K562 (cell line): ENCODE results near the gene SKIL. TPM values are rescaled to one million over a fixed set of nuclear protein-coding genes. Genes with fewer than 3 reads are reported as not detected.
A peak's percentile ranks its signal among the peaks of the same experiment; 100 is the strongest.

Source experiments
- ATAC-seq: fragments of 200-7000 bp; cut with Tn5 transposase; 3 replicates; pipeline ENCODE4 v1.9.1; 2020; ENCODE audit warnings: moderate library complexity
- BruUV-seq: library from RNA; stranded (reverse); fragments of 400-500 nt; replicated peaks from 2 replicates; lab custom pipeline; 2021; lab: Mats Ljungman, UMichigan
- CTCF ChIA-PET: fragments of 300-600 bp; formaldehyde crosslinking; extraction: SDS; loops from one replicate; lab custom pipeline; 2021; ENCODE audit warnings: low intra/inter-chr PET ratio; lab: Yijun Ruan, JAX
- POLR2A ChIA-PET: fragments of 300-600, 350-650 bp; sonication (Branson Sonifier 250); formaldehyde crosslinking; extraction: SDS; loops from one replicate; lab custom pipeline; 2021; ENCODE audit warnings: antibody characterized with exemption, inconsistent platforms; lab: Yijun Ruan, JAX
- DNase-seq, 4 experiments: peaks; one replicate each; pipeline versions ENCODE4 v3.0.0 to v3.0.0-alpha.2; 2011 to 2018; ENCODE audit warnings: low spot score in 3 of 4, mixed read lengths in 3 of 4; ENCODE audit errors: extremely low read depth in 1 of 4
- FAIRE-seq: peaks from 2 replicates; lab custom pipeline; 2011; peaks lifted over from hg19 to GRCh38; lab: Jason Lieb, UNC
- H2AFZ ChIP-seq: 2 replicates; pipeline ENCODE4 v1.6.0; 2011; ENCODE audit warnings: low read depth, low read length, control low read depth, inconsistent platforms
- H3K27ac ChIP-seq: fragments of 200-600 bp; 3 replicates; pipeline ENCODE4 v1.8.0; 2011; ENCODE audit warnings: low read depth, mild to moderate bottlenecking, control low read depth, inconsistent platforms, low read length, moderate library complexity, mixed read lengths; ENCODE audit errors: extremely low read depth
- H3K27me3 ChIP-seq, 2 experiments: fragments of 300-600 bp in 1 of 2; 2 replicates in 1 of 2; 3 replicates in 1 of 2; pipeline versions ENCODE4 v1.6.0 to v1.8.0; 2011; ENCODE audit warnings: inconsistent platforms in 2 of 2, low read length in 2 of 2, mild to moderate bottlenecking in 1 of 2, mixed read lengths in 1 of 2, moderate library complexity in 1 of 2; ENCODE audit not compliant: control insufficient read depth in 2 of 2, insufficient read depth in 2 of 2
- H3K36me3 ChIP-seq: fragments of 300-600 bp; 3 replicates; pipeline ENCODE4 v1.8.0; 2011; ENCODE audit warnings: mild to moderate bottlenecking, low read length, inconsistent platforms; ENCODE audit not compliant: control insufficient read depth, insufficient read depth
- H3K4me1 ChIP-seq, 2 experiments: fragments of 200-600 bp in 1 of 2; replicated peaks in 1 of 2; 2 replicates in 1 of 2; 3 replicates in 1 of 2; pipeline versions ENCODE4 v1.5.1 to v1.8.0; 2011; ENCODE audit warnings: inconsistent platforms in 2 of 2, low read length in 2 of 2, mild to moderate bottlenecking in 1 of 2, mixed read lengths in 1 of 2, moderate library complexity in 1 of 2; ENCODE audit not compliant: control insufficient read depth in 2 of 2, insufficient read depth in 2 of 2
- H3K4me2 ChIP-seq: 2 replicates; pipeline ENCODE4 v1.6.1; 2011; ENCODE audit warnings: low read length, control low read depth, inconsistent platforms, mixed read lengths; ENCODE audit not compliant: insufficient read depth
- H3K4me3 ChIP-seq: fragments of 200-600 bp; sonication (generic), shearing (Covaris generic); 2 replicates; pipeline ENCODE4 v1.5.1; 2016; ENCODE audit warnings: control low read depth, inconsistent platforms
- H3K79me2 ChIP-seq: fragments of 200-600 bp; 3 replicates; pipeline ENCODE4 v1.8.0; 2011; ENCODE audit warnings: low read length, inconsistent platforms; ENCODE audit not compliant: control insufficient read depth, insufficient read depth
- H3K9ac ChIP-seq, 2 experiments: 2 replicates each; pipeline versions ENCODE4 v1.6.0 to v1.6.1; 2011; ENCODE audit warnings: low read depth in 2 of 2, low read length in 2 of 2, control low read depth in 1 of 2, inconsistent platforms in 1 of 2, mild to moderate bottlenecking in 1 of 2, mixed read lengths in 1 of 2; ENCODE audit not compliant: insufficient read depth in 1 of 2
- H3K9me1 ChIP-seq: one replicate; pipeline ENCODE4 v1.6.0; 2011; ENCODE audit warnings: inconsistent platforms, mild to moderate bottlenecking, low read length, moderate library complexity; ENCODE audit not compliant: control insufficient read depth, insufficient read depth
- H3K9me3 ChIP-seq: replicated peaks from 2 replicates; pipeline ENCODE4 v1.5.1; 2011; ENCODE audit warnings: low read depth, low read length, inconsistent platforms; ENCODE audit not compliant: control insufficient read depth, insufficient read depth
- H4K20me1 ChIP-seq: replicated peaks from 2 replicates; pipeline ENCODE4 v1.6.1; 2011; ENCODE audit warnings: low read length, inconsistent platforms, mixed read lengths; ENCODE audit not compliant: control insufficient read depth, insufficient read depth
- HNRNPK ChIP-seq: fragments of 200-400 bp; formaldehyde crosslinking; IDR thresholded peaks from one replicate; pipeline ENCODE4 v1.6.1; 2018; ENCODE audit warnings: mild to moderate bottlenecking, low read depth, low read length; ENCODE audit not compliant: poor library complexity, severe bottlenecking
- HNRNPL ChIP-seq: fragments of 200-400 bp; formaldehyde crosslinking; IDR thresholded peaks from 2 replicates; pipeline ENCODE4 v1.6.1; 2017; ENCODE audit warnings: low read depth, mild to moderate bottlenecking, low read length
- IFI16 ChIP-seq: fragments of 250-450 bp; sonication (Bioruptor Pico); IDR thresholded peaks from 2 replicates; pipeline ENCODE4 v2.1.2; 2022; ENCODE audit warnings: mild to moderate bottlenecking, inconsistent platforms
- MITF ChIP-seq: IDR thresholded peaks from 2 replicates; pipeline ENCODE4 v1.6.1; 2014; ENCODE audit warnings: antibody characterized with exemption
- MYC ChIP-seq, 2 experiments: fragments of 250-450 bp in 1 of 2; sonication (Bioruptor Pico) in 1 of 2; IDR thresholded peaks; 2 replicates each; pipeline versions ENCODE4 v1.5.1 to v1.6.1; 2012 to 2021; ENCODE audit warnings: low read depth in 2 of 2, borderline replicate concordance in 1 of 2, improper control_type of control experiment in 1 of 2, low read length in 1 of 2, mild to moderate bottlenecking in 1 of 2, moderate library complexity in 1 of 2
- NEUROD1 ChIP-seq: fragments of 150-350 bp; IDR thresholded peaks from 2 replicates; pipeline ENCODE4 v1.6.1; 2014; ENCODE audit warnings: borderline replicate concordance, low read length, low read depth; ENCODE audit not compliant: partially characterized antibody
- PCBP1 ChIP-seq: fragments of 200-400 bp; formaldehyde crosslinking; IDR thresholded peaks from 2 replicates; pipeline ENCODE4 v1.6.1; 2018; ENCODE audit warnings: mild to moderate bottlenecking, low read depth, low read length; ENCODE audit not compliant: poor library complexity, severe bottlenecking
- POLR2AphosphoS5 ChIP-seq: IDR thresholded peaks from 2 replicates; pipeline ENCODE4 v1.6.1; 2011; ENCODE audit warnings: mild to moderate bottlenecking, low read depth, low read length, moderate library complexity; ENCODE audit not compliant: control insufficient read depth, insufficient read depth
- POLR2H ChIP-seq: IDR thresholded peaks from 2 replicates; pipeline ENCODE4 v1.6.1; 2016; ENCODE audit warnings: missing genetic modification characterization, low read depth, mild to moderate bottlenecking, control low read depth, missing compliant biosample characterization, moderate library complexity
- RBFOX2 ChIP-seq: fragments of 200-400 bp; formaldehyde crosslinking; IDR thresholded peaks from 2 replicates; pipeline ENCODE4 v1.6.1; 2017; ENCODE audit warnings: low read depth, mild to moderate bottlenecking, low read length, moderate library complexity
- RBM14 ChIP-seq: fragments of 200-400 bp; formaldehyde crosslinking; IDR thresholded peaks from 2 replicates; pipeline ENCODE4 v1.6.1; 2018; ENCODE audit warnings: low read depth, mild to moderate bottlenecking, low read length, moderate library complexity, borderline replicate concordance; ENCODE audit not compliant: insufficient read depth
- SAFB ChIP-seq: fragments of 200-400 bp; formaldehyde crosslinking; IDR thresholded peaks from 2 replicates; pipeline ENCODE4 v1.6.1; 2017; ENCODE audit warnings: low read depth, low read length, borderline replicate concordance
- ZNF263 ChIP-seq: sonication (generic); formaldehyde crosslinking; IDR thresholded peaks from 2 replicates; pipeline ENCODE4 v1.8.0; 2022; ENCODE audit warnings: mild to moderate bottlenecking, missing genetic modification reagents, borderline replicate concordance
- WGBS: fragments of 100-300 bp; shearing (Covaris generic); methylation state at CpG from one replicate; pipeline ENCODE4 v1.1.6; 2016; ENCODE audit warnings: low coverage, mixed read lengths; ENCODE audit not compliant: insufficient coverage; ENCODE audit errors: missing lambda C conversion rate; 5-methylcytosine and 5-hydroxymethylcytosine counted together
- in situ Hi-C: fragments of 300-500 bp; cut with MboI; formaldehyde crosslinking; loops from 4 replicates; pipeline ENCODE4 v1.15.0; 2018; ENCODE audit warnings: inconsistent platforms, mixed read lengths
- intact Hi-C: fragments of 100-400 bp; cut with micrococcal nuclease; formaldehyde crosslinking; loops from 2 replicates; pipeline ENCODE4 v1.14.2; 2022
- polyA plus RNA-seq, 8 experiments: library from polyadenylated mRNA; depleted of rRNA in 4 of 8; stranded (reverse) in 5 of 8; unstranded in 3 of 8; fragments of >200 nt; fragmentation: Nextera tagmentation in 2 of 8; fragmentation: Illumina TruSeq in 1 of 8; extraction: Ambion mirVana in 2 of 8; extraction: Trizol in 1 of 8; gene quantifications; 2 replicates each; pipeline versions ENCODE4 v1.2.1 to v1.2.3, GENCODE V29; 2011 to 2014; ENCODE audit warnings: inconsistent platforms in 1 of 8, missing spikeins in 1 of 8
- total RNA-seq, 7 experiments: library from RNA; depleted of rRNA in 6 of 7; stranded (reverse); fragments of >200 nt in 6 of 7; fragmentation: Illumina TruSeq in 2 of 7; extraction: Trizol in 2 of 7; gene quantifications; 2 replicates each; pipeline versions ENCODE4 v1.2.1 to v1.2.3, GENCODE V29; 2011 to 2021; ENCODE audit warnings: low replicate concordance in 1 of 7
- TF ChIP-seq, protein P1 (sequence below): fragments of 450-650 bp; IDR thresholded peaks from 2 replicates; pipeline ENCODE4 v1.6.1; 2016; ENCODE audit warnings: antibody characterized with exemption

Gene SKIL
- total and polyA plus RNA-seq, 9 of the 15 experiments (the other 6 are each of a cell fraction or from before 2014, with no cell fraction given): 4.3 to 19.1 (median 9.7) TPM

DNA sequence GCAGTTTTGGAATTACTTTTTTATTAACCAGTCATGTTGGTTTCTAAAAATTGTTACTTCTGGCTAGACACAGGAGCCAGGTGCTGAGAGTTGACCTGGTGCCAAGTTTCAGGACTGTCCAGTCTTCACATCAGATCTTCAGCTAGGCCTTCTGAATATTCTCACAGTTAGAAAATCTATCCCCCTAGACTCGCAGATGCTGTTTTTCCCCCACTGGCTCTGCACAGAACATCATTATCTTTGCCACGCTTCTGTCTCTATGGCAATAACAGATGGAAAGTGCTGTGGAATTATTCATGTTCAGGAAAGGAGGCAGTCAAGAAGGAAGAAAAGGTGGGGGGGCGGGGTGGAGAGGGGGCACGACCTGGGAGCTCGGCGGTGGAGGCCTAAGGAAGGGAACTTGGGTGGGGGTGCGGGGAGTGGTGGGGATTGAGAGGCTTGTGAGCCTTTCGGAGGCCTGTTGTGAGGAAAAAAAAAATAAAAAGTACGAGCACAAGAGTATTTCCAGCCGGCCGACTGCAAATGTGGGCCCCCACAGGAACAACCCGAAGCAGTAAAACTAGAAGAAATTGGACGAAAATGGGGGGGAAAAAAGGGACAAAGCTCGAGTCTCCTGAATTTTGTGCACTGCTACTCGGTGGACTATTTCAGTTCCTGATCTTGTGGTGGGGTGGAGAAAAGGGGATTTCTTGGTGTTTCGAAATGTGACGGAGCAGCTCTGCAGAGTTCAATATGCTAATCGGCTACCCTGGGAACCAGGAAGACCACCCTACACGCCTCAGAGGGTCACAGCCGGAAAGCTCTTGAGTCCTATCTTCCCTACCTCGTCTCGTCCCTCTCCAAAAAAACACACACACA, 1.5 kb upstream of the SKIL start (continued):
- TF ChIP-seq, protein P1, sequence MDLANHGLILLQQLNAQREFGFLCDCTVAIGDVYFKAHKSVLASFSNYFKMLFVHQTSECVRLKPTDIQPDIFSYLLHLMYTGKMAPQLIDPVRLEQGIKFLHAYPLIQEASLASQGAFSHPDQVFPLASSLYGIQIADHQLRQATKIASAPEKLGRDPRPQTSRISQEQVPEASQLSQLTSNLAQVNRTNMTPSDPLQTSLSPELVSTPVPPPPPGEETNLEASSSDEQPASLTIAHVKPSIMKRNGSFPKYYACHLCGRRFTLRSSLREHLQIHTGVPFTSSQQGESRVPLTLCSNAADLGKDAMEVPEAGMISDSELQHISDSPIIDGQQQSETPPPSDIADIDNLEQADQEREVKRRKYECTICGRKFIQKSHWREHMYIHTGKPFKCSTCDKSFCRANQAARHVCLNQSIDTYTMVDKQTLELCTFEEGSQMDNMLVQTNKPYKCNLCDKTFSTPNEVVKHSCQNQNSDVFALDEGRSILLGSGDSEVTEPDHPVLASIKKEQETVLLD: no peak
- no peak for TF ChIP-seq RBM14

- Histone ChIP-seq H3K9me3 (no peaks in the 10 kb centered on the region), H3K4me3 (peak overlapping the region; percentile 45), H3K4me2 (peak overlapping the region; percentile 80), H3K27ac (peak overlapping the region; percentile 91), H3K79me2 (peaks cover 38% of the 10 kb centered on the region), H3K9me1 (no peaks in the 10 kb centered on the region), H2AFZ (peak overlapping the region; percentile 84), H4K20me1 (peaks cover 4% of the 10 kb centered on the region; the same call in 1 of the 2 replicates), H3K9ac (peak overlapping the region; percentile 70 to 80), H3K4me1 (peaks cover 9 to 34% of the 10 kb centered on the region in 2 experiments), H3K36me3 (peaks cover 14% of the 10 kb centered on the region), H3K27me3 (no peaks in the 10 kb centered on the region)
- ATAC-seq: peak; percentile 81
- no peak for FAIRE-seq
- CTCF ChIA-PET: no interaction called here
- no TSS peak for BruUV-seq
- in situ Hi-C loops: no loop called here
- intact Hi-C loops: loop anchor here (10.0 kb wide), 1 partner anchor 172 kb away; the partner anchor contains the start of gene PHC3
- POLR2A ChIA-PET: interaction anchor here (0.6 to 1.6 kb wide), 8 partner anchors 10 to 513 kb away, joined by 3 to 7 read pairs (median 3); partner anchors contain the start of gene RPL22L1
- 0% methylated on average over 29 of the region's 60 CpGs for WGBS
- peak; percentile 90 to 93 (median 92) for DNase-seq
- no peak for TF ChIP-seq SAFB
- 0 out of 2 replicates have a peak, but pooled peaks have one; percentile 17 for TF ChIP-seq IFI16 (CRISPR knock-in tag)
- peak; percentile 38; the same call in 1 of the 2 replicates for TF ChIP-seq POLR2AphosphoS5
- peak; percentile 26 for TF ChIP-seq NEUROD1
- TF ChIP-seq MYC (IDR thresholded peaks at IDR 0.05; ENCODE audit: low read depth, low read length): peak; percentile 44
- no peak for TF ChIP-seq MYC (CRISPR knock-in tag; IDR thresholded peaks at IDR 0.05; ENCODE audit: borderline replicate concordance, low read depth)
- TF ChIP-seq RBFOX2: peak; percentile 80
- no peak for TF ChIP-seq MITF
- TF ChIP-seq PCBP1: no peak
- no peak for TF ChIP-seq ZNF263 (CRISPR knock-in tag)
- peak; percentile 76 for TF ChIP-seq POLR2H
- TF ChIP-seq HNRNPL: peak; percentile 92; the same call in 1 of the 2 replicates
- peak; percentile 10 for TF ChIP-seq HNRNPK
Measured at GRCh38 chr3:170356596-170357175, 829 bp upstream of the SKIL start.
